HG03175 (cell line): Measurements from ENCODE around the gene GARIN5B.

Experiments
- ATAC-seq: cut with Tn5 transposase; IDR thresholded peaks from one replicate; pipeline ENCODE4 v1.9.1; 2021; ENCODE audit warnings: mild to moderate bottlenecking, moderate library complexity; ENCODE audit not compliant: unreplicated experiment

Gene GARIN5B

GRCh38 chr19:55325172-55325571, 37.9 kb downstream of the GARIN5B start, which contains the start of gene TMEM150B:
TMEM150B (minus strand) TSS chr19:55325341; CDS start chr19:55321036, 4,305 bp downstream.
- ATAC-seq = no peak

- no peak for ATAC-seq
Measured at GRCh38 chr19:55324662-55325061, 38.4 kb downstream of the GARIN5B start.

GRCh38 chr19:55322204-55322885, 40.7 kb downstream of the GARIN5B start:
- no peak for ATAC-seq

GRCh38 chr19:55321466-55322137, 41.5 kb downstream of the GARIN5B start:
- no peak for ATAC-seq

GRCh38 chr19:55320844-55321419, 42.1 kb downstream of the GARIN5B start:
- ATAC-seq = no peak

- no peak for ATAC-seq
Measured at GRCh38 chr19:55319785-55320184, 43.3 kb downstream of the GARIN5B start.

- no peak for ATAC-seq
Measured at GRCh38 chr19:55316646-55317045, 46.4 kb downstream of the GARIN5B start.

GRCh38 chr19:55315956-55316525, 47.0 kb downstream of the GARIN5B start:
- no peak for ATAC-seq

GRCh38 chr19:55314396-55314795, 48.7 kb downstream of the GARIN5B start:
- no peak for ATAC-seq

GRCh38 chr19:55312621-55313512, 50.2 kb downstream of the GARIN5B start:
- no peak for ATAC-seq

- ATAC-seq = no peak
Measured at GRCh38 chr19:55311797-55312196, 51.3 kb downstream of the GARIN5B start.

GRCh38 chr19:55311397-55311796, 51.7 kb downstream of the GARIN5B start:
- ATAC-seq = no peak

- no peak for ATAC-seq
Measured at GRCh38 chr19:55310498-55310897, 52.6 kb downstream of the GARIN5B start.

GRCh38 chr19:55309448-55309847, 53.6 kb downstream of the GARIN5B start:
- no peak for ATAC-seq

GRCh38 chr19:55308281-55308680, 54.8 kb downstream of the GARIN5B start:
- no peak for ATAC-seq

GRCh38 chr19:55306712-55307111, 56.3 kb downstream of the GARIN5B start:
- no peak for ATAC-seq

GRCh38 chr19:55305983-55306562, 57.0 kb downstream of the GARIN5B start:
- no peak for ATAC-seq

- ATAC-seq = no peak
Measured at GRCh38 chr19:55305491-55305890, 57.6 kb downstream of the GARIN5B start.

- no peak for ATAC-seq
Measured at GRCh38 chr19:55304980-55305379, 58.1 kb downstream of the GARIN5B start.
